HepG2 (cell line): ENCODE measurements around the gene TPPP3. TPM values are rescaled to one million over a fixed set of nuclear protein-coding genes. Genes with fewer than 3 reads are reported as not detected.

ENCODE experiments used
- ATAC-seq: fragments of 200-7000 bp; cut with Tn5 transposase; 3 replicates; pipeline ENCODE4 v1.9.1; 2020; ENCODE audit warnings: mild to moderate bottlenecking, moderate library complexity
- BruUV-seq: library from RNA; stranded (reverse); fragments of 400-500 nt; replicated peaks from 2 replicates; lab custom pipeline; 2021; lab: Mats Ljungman, UMichigan
- CTCF ChIA-PET: fragments of 300-600 bp; formaldehyde crosslinking; extraction: SDS; loops from one replicate; lab custom pipeline; 2021; ENCODE audit warnings: low total read pairs, inconsistent platforms, low intra/inter-chr PET ratio; lab: Yijun Ruan, JAX
- POLR2A ChIA-PET: fragments of 350-600 bp; sonication (Branson Sonifier 250); formaldehyde crosslinking; loops from one replicate; lab custom pipeline; 2020; ENCODE audit warnings: antibody characterized with exemption, inconsistent platforms; lab: Yijun Ruan, JAX
- DNase-seq: peaks from one replicate; pipeline ENCODE4 v3.0.0-alpha.2; 2015; ENCODE audit warnings: low spot score
- FAIRE-seq: peaks from 3 replicates; lab custom pipeline; 2011; peaks lifted over from hg19 to GRCh38; lab: Jason Lieb, UNC
- H2AFZ ChIP-seq: one replicate; pipeline ENCODE4 v1.6.1; 2011; ENCODE audit warnings: low read length, inconsistent platforms
- H3K27ac ChIP-seq: fragments of 300-600 bp; 3 replicates; pipeline ENCODE4 v1.8.0; 2011; ENCODE audit warnings: mixed run types, mild to moderate bottlenecking, mixed read lengths, low read length, inconsistent platforms; ENCODE audit not compliant: insufficient read depth; ENCODE audit errors: extremely low read length
- H3K27me3 ChIP-seq, 2 experiments: fragments of 200-600 bp in 1 of 2; 2 replicates in 1 of 2; 3 replicates in 1 of 2; pipeline versions ENCODE4 v1.6.0 to v1.8.0; 2011; ENCODE audit warnings: low read length in 2 of 2, mild to moderate bottlenecking in 2 of 2, moderate library complexity in 2 of 2, inconsistent platforms in 1 of 2; ENCODE audit not compliant: insufficient read depth in 2 of 2, control insufficient read depth in 1 of 2
- H3K36me3 ChIP-seq, 2 experiments: fragments of 200-600 bp in 1 of 2; replicated peaks in 1 of 2; 2 replicates in 1 of 2; 3 replicates in 1 of 2; pipeline versions ENCODE4 v1.5.1 to v1.8.0; 2011; ENCODE audit warnings: low read length in 2 of 2, inconsistent platforms in 1 of 2; ENCODE audit not compliant: insufficient read depth in 2 of 2, control insufficient read depth in 1 of 2
- H3K4me1 ChIP-seq: 2 replicates; pipeline ENCODE4 v1.5.1; 2012; ENCODE audit warnings: low read length, inconsistent platforms; ENCODE audit not compliant: insufficient read depth
- H3K4me2 ChIP-seq: 2 replicates; pipeline ENCODE4 v1.6.0; 2011; ENCODE audit warnings: low read depth, low read length, inconsistent platforms
- H3K4me3 ChIP-seq, 3 experiments: fragments of 200-600 bp in 1 of 3; sonication (generic), shearing (Covaris generic) in 1 of 3; replicated peaks in 1 of 3; 2 replicates each; pipeline ENCODE4 v1.5.1; 2011 to 2016; ENCODE audit warnings: low read length in 3 of 3, inconsistent platforms in 2 of 3, low read depth in 2 of 3, mild to moderate bottlenecking in 2 of 3, control low read depth in 1 of 3, mixed read lengths in 1 of 3; ENCODE audit not compliant: insufficient read depth in 1 of 3
- H3K79me2 ChIP-seq: one replicate; pipeline ENCODE4 v1.6.1; 2011; ENCODE audit warnings: low read length, inconsistent platforms; ENCODE audit not compliant: insufficient read depth
- H3K9ac ChIP-seq: 2 replicates; pipeline ENCODE4 v1.6.0; 2011; ENCODE audit warnings: mild to moderate bottlenecking, low read depth, low read length, inconsistent platforms; ENCODE audit not compliant: insufficient read depth
- H3K9me3 ChIP-seq: 2 replicates; pipeline ENCODE4 v1.5.1; 2012; ENCODE audit warnings: mild to moderate bottlenecking, low read length
- H4K20me1 ChIP-seq: 2 replicates; pipeline ENCODE4 v1.6.0; 2011; ENCODE audit warnings: inconsistent platforms, mild to moderate bottlenecking, low read length, moderate library complexity; ENCODE audit not compliant: insufficient read depth
- CCDC6 ChIP-seq: sonication (generic); formaldehyde crosslinking; IDR thresholded peaks from 2 replicates; pipeline ENCODE4 v1.8.1; 2022; ENCODE audit warnings: mild to moderate bottlenecking, missing genetic modification reagents, moderate library complexity
- MTA1 ChIP-seq: sonication (generic); formaldehyde crosslinking; IDR thresholded peaks from 2 replicates; pipeline ENCODE4 v1.4.0; 2020; ENCODE audit warnings: missing genetic modification reagents, mild to moderate bottlenecking, borderline replicate concordance
- WGBS: methylation state at CpG from one replicate; pipeline ENCODE4 v1.1.6; 2017; ENCODE audit warnings: low lambda C conversion rate; 5-methylcytosine and 5-hydroxymethylcytosine counted together
- in situ Hi-C: cut with HindIII; loops from 2 replicates; pipeline ENCODE4 v1.10.0; 2017; ENCODE audit warnings: low pct_unique_long_range_greater_than_20kb; ENCODE audit not compliant: extremely low pct_ligation_motif_present
- intact Hi-C: fragments of 100-400 bp; cut with micrococcal nuclease; formaldehyde crosslinking; loops from one replicate; pipeline ENCODE4 v1.10.0; 2022; ENCODE audit not compliant: unreplicated experiment
- polyA plus RNA-seq, 8 experiments: library from polyadenylated mRNA; depleted of rRNA in 3 of 8; stranded (reverse) in 7 of 8; unstranded in 1 of 8; fragments of >200 nt; fragmentation: Illumina TruSeq in 4 of 8; extraction: Trizol in 4 of 8; gene quantifications; 2 replicates each; pipeline versions ENCODE4 v1.2.1 to v1.2.3, GENCODE V29; 2011 to 2016; ENCODE audit warnings: low read depth in 4 of 8, missing spikeins in 1 of 8, mixed read lengths in 1 of 8; ENCODE audit not compliant: insufficient read depth in 1 of 8
- total RNA-seq, 5 experiments: library from RNA; depleted of rRNA; stranded (reverse); fragments of >200 nt; fragmentation: Illumina TruSeq; extraction: Trizol; gene quantifications; 2 replicates each; pipeline ENCODE4 v1.2.3, GENCODE V29; 2016; ENCODE audit warnings: low read depth in 1 of 5
- TF ChIP-seq, protein P1 (sequence below): sonication (generic); formaldehyde crosslinking; IDR thresholded peaks from one replicate; pipeline ENCODE4 v1.5.1; 2020; ENCODE audit warnings: mild to moderate bottlenecking, missing genetic modification reagents; ENCODE audit errors: not compliant biosample characterization

Gene TPPP3
- total and polyA plus RNA-seq, 2 of the 13 experiments (the other 11 are each of a cell fraction or from before 2014, with no cell fraction given): 0.16 to 0.44 TPM

DNA sequence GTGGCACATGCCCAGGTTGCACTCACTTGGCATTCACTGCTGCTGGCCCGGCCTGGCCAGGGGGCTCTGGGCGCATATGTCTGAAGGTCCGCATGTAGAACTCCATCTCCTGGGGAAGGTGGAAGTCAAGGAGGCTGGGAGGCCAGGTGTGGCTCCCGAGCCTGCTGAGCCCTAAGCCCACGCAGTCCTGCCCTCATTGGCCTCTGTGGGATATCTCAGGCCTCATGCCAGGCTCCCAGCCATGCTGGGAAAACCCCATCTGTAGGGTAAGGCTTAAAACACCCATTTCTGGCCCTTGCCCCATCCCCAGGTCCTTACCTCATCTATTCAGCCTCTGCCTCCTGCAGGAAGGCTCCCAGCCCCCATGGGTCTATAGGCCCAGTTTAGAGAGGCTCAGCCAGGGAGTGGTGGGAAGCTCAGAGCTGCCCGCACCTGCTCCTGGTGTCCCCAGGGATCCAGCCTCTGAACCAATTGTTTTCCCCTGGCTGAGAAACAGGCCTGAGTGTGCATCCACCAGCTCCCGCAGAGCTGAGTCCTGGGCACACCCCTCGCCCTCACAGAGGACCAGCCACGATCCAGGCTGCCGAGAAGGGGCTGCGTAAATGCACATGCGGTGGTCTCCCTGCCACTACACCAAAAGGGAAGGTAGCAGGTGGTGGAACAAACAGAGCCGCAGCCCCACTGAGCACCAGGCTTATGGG, 2.3 kb upstream of the TPPP3 start (continued):
- TF ChIP-seq, protein P1, sequence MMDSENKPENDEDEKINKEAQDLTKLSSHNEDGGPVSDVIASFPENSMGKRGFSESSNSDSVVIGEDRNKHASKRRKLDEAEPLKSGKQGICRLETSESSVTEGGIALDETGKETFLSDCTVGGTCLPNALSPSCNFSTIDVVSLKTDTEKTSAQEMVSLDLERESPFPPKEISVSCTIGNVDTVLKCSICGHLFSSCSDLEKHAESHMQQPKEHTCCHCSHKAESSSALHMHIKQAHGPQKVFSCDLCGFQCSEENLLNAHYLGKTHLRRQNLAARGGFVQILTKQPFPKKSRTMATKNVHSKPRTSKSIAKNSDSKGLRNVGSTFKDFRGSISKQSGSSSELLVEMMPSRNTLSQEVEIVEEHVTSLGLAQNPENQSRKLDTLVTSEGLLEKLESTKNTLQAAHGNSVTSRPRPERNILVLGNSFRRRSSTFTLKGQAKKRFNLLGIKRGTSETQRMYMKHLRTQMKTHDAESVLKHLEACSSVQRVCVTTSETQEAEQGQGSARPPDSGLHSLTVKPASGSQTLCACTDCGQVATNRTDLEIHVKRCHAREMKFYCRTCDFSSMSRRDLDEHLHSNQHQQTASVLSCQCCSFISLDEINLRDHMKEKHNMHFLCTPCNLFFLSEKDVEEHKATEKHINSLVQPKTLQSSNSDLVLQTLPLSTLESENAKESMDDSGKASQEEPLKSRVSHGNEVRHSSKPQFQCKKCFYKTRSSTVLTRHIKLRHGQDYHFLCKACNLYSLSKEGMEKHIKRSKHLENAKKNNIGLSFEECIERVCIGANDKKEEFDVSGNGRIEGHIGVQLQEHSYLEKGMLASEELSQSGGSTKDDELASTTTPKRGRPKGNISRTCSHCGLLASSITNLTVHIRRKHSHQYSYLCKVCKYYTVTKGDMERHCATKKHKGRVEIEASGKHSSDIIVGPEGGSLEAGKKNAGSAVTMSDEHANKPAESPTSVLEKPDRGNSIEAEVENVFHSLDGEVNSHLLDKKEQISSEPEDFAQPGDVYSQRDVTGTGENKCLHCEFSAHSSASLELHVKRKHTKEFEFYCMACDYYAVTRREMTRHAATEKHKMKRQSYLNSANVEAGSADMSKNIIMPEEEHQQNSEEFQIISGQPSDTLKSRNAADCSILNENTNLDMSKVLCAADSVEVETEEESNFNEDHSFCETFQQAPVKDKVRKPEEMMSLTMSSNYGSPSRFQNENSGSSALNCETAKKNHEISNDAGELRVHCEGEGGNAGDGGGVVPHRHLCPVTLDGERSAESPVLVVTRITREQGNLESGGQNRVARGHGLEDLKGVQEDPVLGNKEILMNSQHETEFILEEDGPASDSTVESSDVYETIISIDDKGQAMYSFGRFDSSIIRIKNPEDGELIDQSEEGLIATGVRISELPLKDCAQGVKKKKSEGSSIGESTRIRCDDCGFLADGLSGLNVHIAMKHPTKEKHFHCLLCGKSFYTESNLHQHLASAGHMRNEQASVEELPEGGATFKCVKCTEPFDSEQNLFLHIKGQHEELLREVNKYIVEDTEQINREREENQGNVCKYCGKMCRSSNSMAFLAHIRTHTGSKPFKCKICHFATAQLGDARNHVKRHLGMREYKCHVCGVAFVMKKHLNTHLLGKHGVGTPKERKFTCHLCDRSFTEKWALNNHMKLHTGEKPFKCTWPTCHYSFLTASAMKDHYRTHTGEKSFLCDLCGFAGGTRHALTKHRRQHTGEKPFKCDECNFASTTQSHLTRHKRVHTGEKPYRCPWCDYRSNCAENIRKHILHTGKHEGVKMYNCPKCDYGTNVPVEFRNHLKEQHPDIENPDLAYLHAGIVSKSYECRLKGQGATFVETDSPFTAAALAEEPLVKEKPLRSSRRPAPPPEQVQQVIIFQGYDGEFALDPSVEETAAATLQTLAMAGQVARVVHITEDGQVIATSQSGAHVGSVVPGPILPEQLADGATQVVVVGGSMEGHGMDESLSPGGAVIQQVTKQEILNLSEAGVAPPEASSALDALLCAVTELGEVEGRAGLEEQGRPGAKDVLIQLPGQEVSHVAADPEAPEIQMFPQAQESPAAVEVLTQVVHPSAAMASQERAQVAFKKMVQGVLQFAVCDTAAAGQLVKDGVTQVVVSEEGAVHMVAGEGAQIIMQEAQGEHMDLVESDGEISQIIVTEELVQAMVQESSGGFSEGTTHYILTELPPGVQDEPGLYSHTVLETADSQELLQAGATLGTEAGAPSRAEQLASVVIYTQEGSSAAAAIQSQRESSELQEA (CRISPR knock-in tag): peak; percentile 57

DNA sequence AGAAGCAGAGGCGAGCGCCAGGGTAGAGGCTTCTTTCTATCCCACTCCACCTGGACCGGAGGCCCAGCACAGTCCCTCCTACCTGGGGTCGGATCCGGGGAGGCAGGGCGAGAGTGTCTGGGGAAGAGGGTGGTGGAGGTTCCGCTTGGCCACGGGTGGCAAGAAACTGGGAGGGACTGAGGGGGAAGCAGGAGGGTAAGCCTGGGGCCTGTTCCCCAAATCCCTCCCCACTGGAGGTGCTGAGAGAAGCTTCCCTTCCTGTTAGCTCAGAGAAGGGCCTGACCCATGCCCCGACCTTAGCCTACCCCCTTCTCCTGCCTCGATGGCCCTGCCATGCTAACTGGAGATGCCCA, 1.8 kb upstream of the TPPP3 start:
- ATAC-seq: no peak
- H3K9me3 ChIP-seq: no peaks in the 10 kb centered on the region
- no peak overlapping the region for H3K4me2 ChIP-seq
- no peaks in the 10 kb centered on the region for H3K36me3 ChIP-seq
- H4K20me1 ChIP-seq: no peaks in the 10 kb centered on the region
- in situ Hi-C loops: no loop called here
- POLR2A ChIA-PET: no interaction called here
- DNase-seq: no peak
- BruUV-seq: no TSS peak
- H3K27ac ChIP-seq: no peak overlapping the region
- WGBS: 50% methylated on average over 9 of the region's 10 CpGs
- TF ChIP-seq MTA1 (CRISPR knock-in tag): 0 out of 2 replicates have a peak, but pooled peaks have one; percentile 15
- TF ChIP-seq CCDC6 (CRISPR knock-in tag): no peak
- peaks cover 44% of the 10 kb centered on the region for H3K4me1 ChIP-seq
- no peaks in the 10 kb centered on the region for H3K79me2 ChIP-seq
- FAIRE-seq: no peak
- no peak overlapping the region for H2AFZ ChIP-seq
- H3K9ac ChIP-seq: no peak overlapping the region
- intact Hi-C loops: no loop called here
- CTCF ChIA-PET: no interaction called here
- H3K4me3 ChIP-seq: no peak overlapping the region
- peaks cover 0 to 47% of the 10 kb centered on the region in 2 experiments; a peak in 4 of 5 replicates for H3K27me3 ChIP-seq
